Measurements from ENCODE around the gene PRR23B.

Gene PRR23B

GRCh38 chr3:138974462-138974861, 46.3 kb downstream of the PRR23B start:
- no peak for DNase-seq (ENCODE audit: low spot score)

DNA sequence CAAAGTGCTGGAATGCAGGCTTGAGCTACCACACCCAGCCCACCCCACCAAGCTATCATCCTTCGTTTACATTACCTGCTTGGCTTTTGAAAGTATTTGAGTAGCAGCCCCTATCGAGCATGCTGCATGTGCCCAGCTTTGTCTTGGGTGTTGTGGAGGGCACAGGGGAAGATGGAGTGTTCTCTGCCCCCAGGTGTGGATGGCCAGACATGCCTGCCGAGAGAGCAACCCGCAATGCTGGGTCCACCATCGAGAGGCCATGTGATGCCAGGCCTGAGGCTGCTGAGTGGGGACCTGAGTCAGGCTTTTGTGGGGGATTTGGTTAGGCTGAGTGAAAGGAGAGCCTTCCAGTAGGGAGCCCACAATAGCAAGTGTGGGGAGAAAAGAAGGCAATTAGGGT, 47.8 kb downstream of the PRR23B start:
- no peak for DNase-seq (ENCODE audit: low spot score)

DNA sequence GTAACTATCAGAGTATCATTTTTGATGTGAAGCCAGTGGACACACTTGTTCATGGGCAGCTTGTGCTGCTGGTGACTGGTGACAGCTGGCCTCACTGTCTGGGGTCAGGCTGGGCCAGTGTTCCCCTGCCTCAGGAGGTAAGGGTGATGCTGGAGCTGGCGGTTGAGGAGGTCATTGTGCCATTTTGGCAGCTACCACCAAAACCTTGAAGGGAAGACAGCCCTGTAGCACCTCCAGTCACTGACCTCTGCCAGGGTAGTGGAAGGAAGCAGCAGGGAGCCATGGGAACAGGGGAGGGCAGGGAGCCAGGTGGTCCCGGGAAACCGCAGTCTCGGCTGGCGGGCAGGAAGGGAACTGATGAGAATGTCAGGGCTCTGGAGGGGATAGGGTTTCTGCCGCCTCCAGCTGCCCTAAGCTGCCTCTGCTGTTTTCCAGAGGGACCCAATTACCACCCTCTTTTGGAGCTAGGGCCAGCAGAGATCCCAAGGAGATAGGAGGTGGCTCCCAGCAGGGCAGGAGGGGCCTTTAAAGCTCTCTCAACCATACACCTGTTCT, 48.9 kb downstream of the PRR23B start:
- DNase-seq (ENCODE audit: low spot score): no peak

All from Ammon's horn (tissue), 1 donor.